ENCODE data around the gene DLGAP1. TPM values are rescaled to one million over a fixed set of nuclear protein-coding genes. Genes with fewer than 3 reads are reported as not detected.
A peak's percentile ranks its signal among the peaks of the same experiment; 100 is the strongest.

DLGAP1 gene
- total and polyA plus RNA-seq, 2 experiments from 2014 or later: 0.13 to 0.22 TPM

- in situ Hi-C loops (cut with MboI): loop anchor here (10.0 kb wide), 1 partner anchor 69 kb away; no protein-coding TSS in a partner anchor
- Histone ChIP-seq H3K27ac (peak overlapping the region; percentile 100), H3K79me2 (ENCODE audit: insufficient read depth) (peaks cover 38% of the 10 kb centered on the region), H3K27me3 (replicated peaks; ENCODE audit: insufficient read depth) (no peaks in the 10 kb centered on the region), H3F3A (ENCODE audit: insufficient read depth) (peaks cover 56% of the 10 kb centered on the region), H2AFZ (no peak overlapping the region), H3K9me2 (ENCODE audit: insufficient read depth) (no peaks in the 10 kb centered on the region), H3K4me2 (ENCODE audit: unreplicated experiment) (peak overlapping the region; percentile 99), H3K36me3 (ENCODE audit: low read depth) (no peaks in the 10 kb centered on the region), H4K20me1 (ENCODE audit: insufficient read depth) (no peaks in the 10 kb centered on the region), H3K9ac (peak overlapping the region; percentile 99), H3K4me1 (ENCODE audit: insufficient read depth) (peaks cover 42% of the 10 kb centered on the region), H3K4me3 (peak overlapping the region; percentile 86), H3K9me3 (ENCODE audit: low read depth) (no peaks in the 10 kb centered on the region)
- WGBS, 2 experiments (ENCODE audit: low coverage in 1 of 2, low lambda C conversion rate in 2 of 2, missing lambda C conversion rate in 2 of 2): 63 to 64% methylated on average over 7 of the region's 7 CpGs
- DNase-seq: peak; percentile 96
- TF ChIP-seq EZH2 (IDR thresholded peaks at IDR 0.05; ENCODE audit: insufficient read depth, poor library complexity, severe bottlenecking): no peak
Measured at GRCh38 chr18:3595369-3596273, 859.5 kb downstream of the DLGAP1 start.

GRCh38 chr18:3594760-3595368 is 860.2 kb downstream of the DLGAP1 start:
- Histone ChIP-seq H3K27me3 (replicated peaks; ENCODE audit: insufficient read depth) (no peaks in the 10 kb centered on the region), H3K27ac (peak overlapping the region; percentile 100), H2AFZ (no peak overlapping the region), H3F3A (ENCODE audit: insufficient read depth) (peaks cover 52% of the 10 kb centered on the region), H3K36me3 (ENCODE audit: low read depth) (no peaks in the 10 kb centered on the region), H4K20me1 (ENCODE audit: insufficient read depth) (no peaks in the 10 kb centered on the region), H3K4me3 (peak overlapping the region; percentile 86), H3K9ac (peak overlapping the region; percentile 99), H3K4me1 (ENCODE audit: insufficient read depth) (peaks cover 42% of the 10 kb centered on the region), H3K9me2 (ENCODE audit: insufficient read depth) (no peaks in the 10 kb centered on the region), H3K79me2 (ENCODE audit: insufficient read depth) (peaks cover 38% of the 10 kb centered on the region), H3K9me3 (ENCODE audit: low read depth) (no peaks in the 10 kb centered on the region), H3K4me2 (ENCODE audit: unreplicated experiment) (peak overlapping the region; percentile 99)
- WGBS, 2 experiments (ENCODE audit: low coverage in 1 of 2, low lambda C conversion rate in 2 of 2, missing lambda C conversion rate in 2 of 2): 15 to 16% methylated on average over 8 of the region's 8 CpGs
- DNase-seq: peak; percentile 66
- in situ Hi-C loops (cut with MboI): loop anchor here (10.0 kb wide), 1 partner anchor 70 kb away; no protein-coding TSS in a partner anchor
- no peak for TF ChIP-seq EZH2phosphoT487 (IDR thresholded peaks at IDR 0.05; ENCODE audit: insufficient read depth, low read depth)
- no peak for TF ChIP-seq EZH2 (IDR thresholded peaks at IDR 0.05; ENCODE audit: insufficient read depth, poor library complexity, severe bottlenecking)

- Histone ChIP-seq H3K36me3 (ENCODE audit: low read depth) (no peaks in the 10 kb centered on the region), H4K20me1 (ENCODE audit: insufficient read depth) (no peaks in the 10 kb centered on the region), H3K79me2 (ENCODE audit: insufficient read depth) (peaks cover 34% of the 10 kb centered on the region), H3F3A (ENCODE audit: insufficient read depth) (peaks cover 52% of the 10 kb centered on the region), H3K4me1 (ENCODE audit: insufficient read depth) (peaks cover 42% of the 10 kb centered on the region), H3K4me2 (ENCODE audit: unreplicated experiment) (peak overlapping the region; percentile 99), H2AFZ (peak overlapping the region; percentile 60), H3K27me3 (replicated peaks; ENCODE audit: insufficient read depth) (no peaks in the 10 kb centered on the region), H3K9me3 (ENCODE audit: low read depth) (no peaks in the 10 kb centered on the region), H3K9me2 (ENCODE audit: insufficient read depth) (no peaks in the 10 kb centered on the region), H3K9ac (peak overlapping the region; percentile 99), H3K4me3 (peak overlapping the region; percentile 86), H3K27ac (peak overlapping the region; percentile 100)
- in situ Hi-C loops (cut with MboI): loop anchor here (10.0 kb wide), 1 partner anchor 71 kb away; no protein-coding TSS in a partner anchor
- no peak for TF ChIP-seq EZH2 (IDR thresholded peaks at IDR 0.05; ENCODE audit: insufficient read depth, poor library complexity, severe bottlenecking)
- TF ChIP-seq EZH2phosphoT487 (IDR thresholded peaks at IDR 0.05; ENCODE audit: insufficient read depth, low read depth): no peak
- DNase-seq: peak; percentile 97
- WGBS, 2 experiments (ENCODE audit: low coverage in 1 of 2, low lambda C conversion rate in 2 of 2, missing lambda C conversion rate in 2 of 2): 0 to 1% methylated on average over 17 of the region's 17 CpGs
Measured at GRCh38 chr18:3593904-3594759, 861.0 kb downstream of the DLGAP1 start.
